CD14-positive monocyte (primary cell): ENCODE data around the gene EBF3. TPM values are rescaled to one million over a fixed set of nuclear protein-coding genes. Genes with fewer than 3 reads are reported as not detected.

Experiments used
- DNase-seq, 3 donors: peaks; one replicate each; pipeline ENCODE4 v3.0.0-alpha.2; 2011 to 2022
- H2AFZ ChIP-seq: 2 replicates; pipeline ENCODE4 v1.6.0; 2012; ENCODE audit warnings: mild to moderate bottlenecking, low read depth, low read length, inconsistent platforms; ENCODE audit not compliant: insufficient read depth, poor library complexity, severe bottlenecking
- H3K27ac ChIP-seq, 2 donors: 1 replicate in 1 of 2; 2 replicates in 1 of 2; pipeline ENCODE4 v1.5.1; 2012 to 2013; ENCODE audit warnings: low read length in 2 of 2, control low read depth in 1 of 2, inconsistent platforms in 1 of 2, low read depth in 1 of 2, mild to moderate bottlenecking in 1 of 2
- H3K27me3 ChIP-seq, 2 donors: one replicate each; pipeline versions ENCODE4 v1.6.0 to v1.6.1; 2011 to 2013; ENCODE audit warnings: low read length in 2 of 2; ENCODE audit not compliant: control insufficient read depth in 2 of 2, insufficient read depth in 2 of 2
- H3K36me3 ChIP-seq, 2 donors: replicated peaks in 1 of 2; 1 replicate in 1 of 2; 2 replicates in 1 of 2; pipeline versions ENCODE4 v1.5.1 to v1.6.1; 2012 to 2013; ENCODE audit warnings: low read length in 2 of 2, control low read depth in 1 of 2, inconsistent platforms in 1 of 2, mild to moderate bottlenecking in 1 of 2; ENCODE audit not compliant: insufficient read depth in 2 of 2, control insufficient read depth in 1 of 2
- H3K4me1 ChIP-seq, 2 donors: 1 replicate in 1 of 2; 2 replicates in 1 of 2; pipeline versions ENCODE4 v1.5.1 to v1.6.1; 2012 to 2013; ENCODE audit warnings: low read length in 2 of 2, control low read depth in 1 of 2, inconsistent platforms in 1 of 2, mild to moderate bottlenecking in 1 of 2, moderate library complexity in 1 of 2; ENCODE audit not compliant: insufficient read depth in 2 of 2, control insufficient read depth in 1 of 2
- H3K4me2 ChIP-seq: replicated peaks from 2 replicates; pipeline ENCODE3; 2012; ENCODE audit warnings: low read length, moderate library complexity, mild to moderate bottlenecking; ENCODE audit not compliant: poor library complexity, severe bottlenecking; ENCODE audit errors: extremely low read depth
- H3K4me3 ChIP-seq, 3 experiments: fragments of 200-600 bp in 1 of 3; sonication (generic) in 1 of 3; replicated peaks in 1 of 3; 1 replicate in 2 of 3; 2 replicates in 1 of 3; pipeline ENCODE4 v1.5.1; 2011 to 2013; ENCODE audit warnings: low read length in 3 of 3, mild to moderate bottlenecking in 3 of 3, control low read depth in 2 of 3, low read depth in 2 of 3, inconsistent platforms in 1 of 3, moderate library complexity in 1 of 3
- H3K79me2 ChIP-seq: 2 replicates; pipeline ENCODE4 v1.6.0; 2012; ENCODE audit warnings: mild to moderate bottlenecking, control low read depth, inconsistent platforms, low read length, moderate library complexity; ENCODE audit not compliant: insufficient read depth
- H3K9ac ChIP-seq: 2 replicates; pipeline ENCODE4 v1.6.0; 2017; ENCODE audit warnings: low read length, mild to moderate bottlenecking; ENCODE audit not compliant: insufficient read depth, poor library complexity, severe bottlenecking
- H3K9me3 ChIP-seq, 2 donors: replicated peaks in 1 of 2; 1 replicate in 1 of 2; 2 replicates in 1 of 2; pipeline versions ENCODE4 v1.5.1 to v1.6.1; 2012 to 2013; ENCODE audit warnings: low read length in 2 of 2, control low read depth in 1 of 2; ENCODE audit not compliant: control insufficient read depth in 1 of 2, insufficient read depth in 1 of 2
- H4K20me1 ChIP-seq: 2 replicates; pipeline ENCODE4 v1.6.0; 2012; ENCODE audit warnings: mild to moderate bottlenecking, low read length, control low read depth, moderate library complexity; ENCODE audit not compliant: insufficient read depth
- H3K27ac Mint-ChIP-seq, 7 donors: one replicate each; pipeline ENCODE4 v1.8.0; 2020; ENCODE audit warnings: mild to moderate bottlenecking in 7 of 7, mixed read lengths in 7 of 7, moderate library complexity in 6 of 7, inconsistent platforms in 2 of 7
- H3K27me3 Mint-ChIP-seq, 3 donors: one replicate each; pipeline ENCODE4 v1.8.0; 2021 to 2022; ENCODE audit warnings: low read depth in 3 of 3, mild to moderate bottlenecking in 3 of 3, mixed read lengths in 3 of 3, moderate library complexity in 3 of 3, inconsistent platforms in 1 of 3
- H3K36me3 Mint-ChIP-seq, 2 donors: one replicate each; pipeline ENCODE4 v1.8.0; 2020; ENCODE audit warnings: mixed read lengths in 2 of 2, inconsistent platforms in 1 of 2, mild to moderate bottlenecking in 1 of 2
- H3K4me1 Mint-ChIP-seq: one replicate; pipeline ENCODE4 v1.8.0; 2020; ENCODE audit warnings: mild to moderate bottlenecking, mixed read lengths
- H3K4me3 Mint-ChIP-seq, 2 donors: one replicate each; pipeline ENCODE4 v1.8.0; 2020; ENCODE audit warnings: mild to moderate bottlenecking in 2 of 2, mixed read lengths in 2 of 2, moderate library complexity in 1 of 2
- H3K9me3 Mint-ChIP-seq, 7 donors: one replicate each; pipeline ENCODE4 v1.8.0; 2020 to 2022; ENCODE audit warnings: mixed read lengths in 7 of 7, mild to moderate bottlenecking in 6 of 7, moderate library complexity in 6 of 7, inconsistent platforms in 2 of 7
- WGBS: methylation state at CpG from one replicate; pipeline ENCODE4 v1.1.5; 2013; ENCODE audit warnings: missing lambda C conversion rate; ENCODE audit not compliant: insufficient coverage; 5-methylcytosine and 5-hydroxymethylcytosine counted together
- intact Hi-C, 2 donors: fragments of 100-400 bp; cut with micrococcal nuclease; formaldehyde crosslinking; loops; one replicate each; pipeline versions ENCODE4 v1.15.0 to v1.15.1; 2023
- polyA plus RNA-seq, 3 donors: library from polyadenylated mRNA; depleted of rRNA in 1 of 3; unstranded in 2 of 3; stranded (reverse) in 1 of 3; fragments of 300-500 nt in 2 of 3; fragments of >200 nt in 1 of 3; fragmentation: Illumina TruSeq in 2 of 3; gene quantifications; 1 replicate in 2 of 3; 2 replicates in 1 of 3; pipeline ENCODE4 v1.2.3, GENCODE V29; 2012 to 2021
- TF ChIP-seq, protein P1 (sequence below): fragments of 200-600 bp; IDR thresholded peaks from one replicate; pipeline ENCODE4 v1.8.0; 2022; ENCODE audit warnings: antibody characterized with exemption, mild to moderate bottlenecking

The EBF3 gene
- polyA plus RNA-seq, 3 donors: not detected

DNA sequence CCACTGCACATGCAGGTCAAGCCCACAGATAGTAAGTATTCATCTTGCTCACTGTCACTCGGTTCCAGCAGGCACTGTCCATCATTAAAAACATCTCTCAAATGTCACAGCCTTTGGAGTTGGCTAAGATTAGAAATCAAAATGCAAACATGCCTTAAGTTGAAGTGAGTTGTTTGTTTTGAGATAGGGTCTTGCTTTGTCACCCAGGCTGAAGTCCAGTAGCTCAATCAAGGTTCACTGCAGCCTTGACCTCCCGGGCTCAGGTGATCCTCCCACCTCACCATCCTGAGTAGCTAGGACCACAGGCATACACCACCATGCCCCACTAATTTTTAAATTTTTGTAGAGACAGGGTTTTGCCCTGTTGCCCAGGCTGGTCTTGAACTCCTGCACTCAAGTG is 98.1 kb downstream of the EBF3 start:
- Mint-ChIP-seq H3K4me3 (no peak overlapping the region), H3K36me3 (no peaks in the 10 kb centered on the region), H3K27ac (no peak overlapping the region), H3K9me3 (peaks cover 4 to 20% (median 8%) of the 10 kb centered on the region in 7 donors), H3K27me3 (peaks cover 0 to 4% (median 1%) of the 10 kb centered on the region in 3 donors), H3K4me1 (peaks cover 6% of the 10 kb centered on the region)
- TF ChIP-seq, protein P1, sequence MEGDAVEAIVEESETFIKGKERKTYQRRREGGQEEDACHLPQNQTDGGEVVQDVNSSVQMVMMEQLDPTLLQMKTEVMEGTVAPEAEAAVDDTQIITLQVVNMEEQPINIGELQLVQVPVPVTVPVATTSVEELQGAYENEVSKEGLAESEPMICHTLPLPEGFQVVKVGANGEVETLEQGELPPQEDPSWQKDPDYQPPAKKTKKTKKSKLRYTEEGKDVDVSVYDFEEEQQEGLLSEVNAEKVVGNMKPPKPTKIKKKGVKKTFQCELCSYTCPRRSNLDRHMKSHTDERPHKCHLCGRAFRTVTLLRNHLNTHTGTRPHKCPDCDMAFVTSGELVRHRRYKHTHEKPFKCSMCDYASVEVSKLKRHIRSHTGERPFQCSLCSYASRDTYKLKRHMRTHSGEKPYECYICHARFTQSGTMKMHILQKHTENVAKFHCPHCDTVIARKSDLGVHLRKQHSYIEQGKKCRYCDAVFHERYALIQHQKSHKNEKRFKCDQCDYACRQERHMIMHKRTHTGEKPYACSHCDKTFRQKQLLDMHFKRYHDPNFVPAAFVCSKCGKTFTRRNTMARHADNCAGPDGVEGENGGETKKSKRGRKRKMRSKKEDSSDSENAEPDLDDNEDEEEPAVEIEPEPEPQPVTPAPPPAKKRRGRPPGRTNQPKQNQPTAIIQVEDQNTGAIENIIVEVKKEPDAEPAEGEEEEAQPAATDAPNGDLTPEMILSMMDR: no peak
- peaks cover 6 to 7% of the 10 kb centered on the region in 2 donors for H3K9me3 ChIP-seq
- no peaks in the 10 kb centered on the region for H3K79me2 ChIP-seq
- no peak overlapping the region for H3K9ac ChIP-seq
- H3K4me3 ChIP-seq: no peak overlapping the region
- intact Hi-C loops: no loop called here
- no peak overlapping the region for H3K4me2 ChIP-seq
- no peaks in the 10 kb centered on the region for H3K27me3 ChIP-seq
- H3K4me1 ChIP-seq: peaks cover 5 to 7% of the 10 kb centered on the region in 2 donors
- WGBS: no CpG with 5 or more reads among the region's 2 CpGs
- no peak overlapping the region for H3K27ac ChIP-seq
- H4K20me1 ChIP-seq: no peaks in the 10 kb centered on the region
- no peaks in the 10 kb centered on the region for H3K36me3 ChIP-seq
- H2AFZ ChIP-seq: no peak overlapping the region
- DNase-seq: no peak

DNA sequence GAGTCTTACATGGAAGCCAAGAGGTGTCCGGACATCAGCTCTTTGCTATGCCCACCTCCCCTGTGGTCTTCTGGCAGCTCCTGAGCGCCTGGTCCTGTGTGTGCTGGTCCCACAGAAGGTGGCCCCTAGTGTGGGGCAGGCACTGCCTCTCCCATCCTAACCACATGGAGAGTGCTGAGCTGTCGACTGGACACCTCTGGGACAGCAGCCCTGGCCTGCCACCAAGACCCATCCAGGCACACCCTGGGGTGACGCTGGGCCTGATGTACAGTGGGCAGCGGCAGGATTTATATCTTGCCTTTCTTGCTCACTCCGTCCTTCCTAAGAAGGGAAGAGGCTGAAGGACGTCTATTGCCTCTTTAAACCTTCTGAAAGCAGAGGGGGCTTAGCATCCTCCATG is 98.7 kb downstream of the EBF3 start:
- H3K27me3 Mint-ChIP-seq: peaks cover 0 to 4% (median 1%) of the 10 kb centered on the region in 3 donors
- peaks cover under 1% of the 10 kb centered on the region for H3K4me1 Mint-ChIP-seq
- H3K27ac ChIP-seq: no peak overlapping the region
- DNase-seq: no peak
- H3K9me3 Mint-ChIP-seq: peaks cover 4 to 20% (median 8%) of the 10 kb centered on the region in 7 donors
- H3K9me3 ChIP-seq: peaks cover 6 to 7% of the 10 kb centered on the region in 2 donors
- no peak overlapping the region for H3K27ac Mint-ChIP-seq
- WGBS: 94% methylated on average over 5 of the region's 7 CpGs
- H2AFZ ChIP-seq: no peak overlapping the region
- no peaks in the 10 kb centered on the region for H4K20me1 ChIP-seq
- H3K4me3 ChIP-seq: no peak overlapping the region
- H3K79me2 ChIP-seq: no peaks in the 10 kb centered on the region
- no peaks in the 10 kb centered on the region for H3K27me3 ChIP-seq
- intact Hi-C loops: no loop called here
- peaks cover 0 to 2% of the 10 kb centered on the region in 2 donors for H3K4me1 ChIP-seq
- no peak overlapping the region for H3K9ac ChIP-seq
- H3K4me3 Mint-ChIP-seq: no peak overlapping the region
- no peak overlapping the region for H3K4me2 ChIP-seq
- TF ChIP-seq, protein P1: no peak
- no peaks in the 10 kb centered on the region for H3K36me3 ChIP-seq
- H3K36me3 Mint-ChIP-seq: no peaks in the 10 kb centered on the region
